Measurements from ENCODE around the gene PREPL.
A peak's percentile ranks its signal among the peaks of the same experiment; 100 is the strongest.

Gene PREPL

GRCh38 chr2:44269831-44270230 is 91.5 kb downstream of the PREPL start:
- H3K4me3 ChIP-seq (ENCODE audit: control insufficient read depth, low read depth, low read length), result no peak overlapping the region
- no peak for DNase-seq (ENCODE audit: low read depth)
- TF ChIP-seq CTCF (conservative IDR thresholded peaks at IDR 0.05; ENCODE audit: control insufficient read depth, insufficient read depth, low read depth, low read length), result no peak

GRCh38 chr2:44267796-44268648 is 93.3 kb downstream of the PREPL start:
- no peak for TF ChIP-seq CTCF (conservative IDR thresholded peaks at IDR 0.05; ENCODE audit: control insufficient read depth, insufficient read depth, low read depth, low read length)
- H3K4me3 ChIP-seq (ENCODE audit: control insufficient read depth, low read depth, low read length), result no peak overlapping the region
- peak; percentile 44 for DNase-seq (ENCODE audit: low read depth)

Measured in fibroblast of mammary gland (primary cell).